ENCODE measurements around the gene AUTS2. TPM values are rescaled to one million over a fixed set of nuclear protein-coding genes. Genes with fewer than 3 reads are reported as not detected.

The AUTS2 gene
- total and polyA plus RNA-seq, 2 of the 8 experiments (the other 6 are each of a cell fraction or from before 2014, with no cell fraction given), result 25.9 to 101 TPM

DNA sequence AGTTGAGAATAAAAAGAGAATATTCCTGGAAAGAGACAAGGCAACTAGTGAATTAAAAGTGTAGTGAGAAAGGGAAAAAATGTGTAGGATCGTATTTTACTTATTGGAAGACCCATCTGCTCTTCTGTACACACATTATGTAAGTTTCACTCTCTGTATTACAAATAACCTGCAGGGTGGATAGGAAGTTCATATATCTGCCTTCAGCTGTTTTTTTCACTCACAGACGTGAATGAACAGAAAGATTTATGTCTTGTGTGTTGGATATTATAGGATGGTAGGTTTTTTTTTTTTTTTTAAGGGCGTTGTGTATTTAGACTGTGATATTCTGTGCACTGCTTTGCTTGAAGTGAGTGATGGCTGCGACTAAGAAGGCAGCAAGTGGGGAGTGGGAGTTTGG lies 266.5 kb downstream of the AUTS2 start:
- H2BK15ac ChIP-seq (ENCODE audit: low read length), result no peak overlapping the region
- no peaks in the 10 kb centered on the region for H3K79me2 ChIP-seq (ENCODE audit: control insufficient read depth in 1 of 2, insufficient read depth in 2 of 2, low read length in 2 of 2)
- no peak overlapping the region for H2BK120ac ChIP-seq (replicated peaks; ENCODE audit: low read depth, low read length)
- peaks cover 0 to 9% (median 5%) of the 10 kb centered on the region in 4 experiments; a peak in 4 of 7 replicates for H3K4me1 ChIP-seq (replicated peaks in 1 of 4; ENCODE audit: control insufficient read depth in 3 of 4, insufficient read depth in 4 of 4, low read length in 3 of 4)
- no peak overlapping the region for H2AFZ ChIP-seq (ENCODE audit: low read length)
- no peak overlapping the region for H3K56ac ChIP-seq (replicated peaks; ENCODE audit: insufficient read length, low read depth, low read length)
- 86 to 100% methylated on average over 1 to 4 of the region's 4 CpGs for WGBS, 2 experiments (ENCODE audit: extremely low coverage in 1 of 2, insufficient coverage in 1 of 2, insufficient read length in 1 of 2, insufficient replicate concordance in 2 of 2, low coverage in 1 of 2, low lambda C conversion rate in 2 of 2, missing lambda C conversion rate in 1 of 2)
- H3K4ac ChIP-seq (replicated peaks; ENCODE audit: insufficient read length, low read depth, low read length), result no peak overlapping the region
- H3K79me1 ChIP-seq (ENCODE audit: low read depth, low read length), result no peaks in the 10 kb centered on the region
- H2AK5ac ChIP-seq (ENCODE audit: low read depth, low read length), result no peak overlapping the region
- no peaks in the 10 kb centered on the region for H3K23me2 ChIP-seq (ENCODE audit: low read depth, low read length)
- H2BK20ac ChIP-seq (ENCODE audit: low read length), result no peak overlapping the region
- DNase-seq (ENCODE audit: low read depth in 1 of 2, low spot score in 2 of 2), result no peak
- H3K9ac ChIP-seq (replicated peaks in 1 of 4; ENCODE audit: extremely low read depth in 1 of 4, low read depth in 3 of 4, low read length in 3 of 4), result no peak overlapping the region
- no peak overlapping the region for H3K4me2 ChIP-seq (ENCODE audit: insufficient read depth in 1 of 2, low read depth in 2 of 2, low read length in 2 of 2)
- no peak overlapping the region for H2BK5ac ChIP-seq (ENCODE audit: low read depth, low read length)
- no peak overlapping the region for H3K14ac ChIP-seq (ENCODE audit: insufficient read length)
- H4K20me1 ChIP-seq (replicated peaks in 1 of 2; ENCODE audit: control insufficient read depth in 1 of 2, insufficient read depth in 2 of 2, low read length in 2 of 2), result no peaks in the 10 kb centered on the region
- no peak overlapping the region for H2BK12ac ChIP-seq (ENCODE audit: low read depth, low read length)
- no peak overlapping the region for H3K18ac ChIP-seq (ENCODE audit: extremely low read depth, low read length)
- no peak overlapping the region for H4K8ac ChIP-seq (ENCODE audit: extremely low read depth, insufficient read depth, low read length)
- CTCF ChIA-PET (ENCODE audit: partially characterized antibody), result interaction anchor here (0.6 kb wide), 1 partner anchor 92 kb away, joined by 3 read pairs; no protein-coding TSS in a partner anchor
- no peaks in the 10 kb centered on the region for H3K9me3 ChIP-seq (ENCODE audit: insufficient read depth in 2 of 2, low read depth in 1 of 2, low read length in 1 of 2)
- no peaks in the 10 kb centered on the region for H3K36me3 ChIP-seq (ENCODE audit: control insufficient read depth in 2 of 4, insufficient read depth in 4 of 4, low read length in 3 of 4)
- POLR2A ChIA-PET (ENCODE audit: partially characterized antibody), result no interaction called here
- H3K23ac ChIP-seq (ENCODE audit: insufficient read length), result no peak overlapping the region
- no peaks in the 10 kb centered on the region for H3K27me3 ChIP-seq (replicated peaks in 1 of 4; ENCODE audit: control insufficient read depth in 3 of 4, extremely low read depth in 1 of 4, insufficient read depth in 3 of 4, low read length in 3 of 4)
- H3K4me3 ChIP-seq (ENCODE audit: extremely low read depth in 1 of 4, insufficient read depth in 2 of 4, low read depth in 3 of 4, low read length in 4 of 4), result no peak overlapping the region
- no peak overlapping the region for H3K27ac ChIP-seq (ENCODE audit: low read depth, low read length)
- H4K5ac ChIP-seq (ENCODE audit: insufficient read length, low read depth, low read length), result no peak overlapping the region
- no peak overlapping the region for H4K91ac ChIP-seq (replicated peaks; ENCODE audit: insufficient read length, low read length)
- no peak for FAIRE-seq
- TF ChIP-seq TCF12 (IDR thresholded peaks at IDR 0.05; ENCODE audit: low read depth, low read length) (no peak), RFX5 (IDR thresholded peaks at IDR 0.05; ENCODE audit: borderline replicate concordance, low read depth, low read length) (no peak), CHD1 (IDR thresholded peaks at IDR 0.05; ENCODE audit: low read depth, low read length) (no peak)
- TF ChIP-seq, protein P1, sequence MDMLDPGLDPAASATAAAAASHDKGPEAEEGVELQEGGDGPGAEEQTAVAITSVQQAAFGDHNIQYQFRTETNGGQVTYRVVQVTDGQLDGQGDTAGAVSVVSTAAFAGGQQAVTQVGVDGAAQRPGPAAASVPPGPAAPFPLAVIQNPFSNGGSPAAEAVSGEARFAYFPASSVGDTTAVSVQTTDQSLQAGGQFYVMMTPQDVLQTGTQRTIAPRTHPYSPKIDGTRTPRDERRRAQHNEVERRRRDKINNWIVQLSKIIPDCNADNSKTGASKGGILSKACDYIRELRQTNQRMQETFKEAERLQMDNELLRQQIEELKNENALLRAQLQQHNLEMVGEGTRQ (IDR thresholded peaks at IDR 0.05; ENCODE audit: low read length), result no peak
